Astrocyte of the cerebellum (primary cell): ENCODE results near the gene PLGRKT.

ENCODE experiments used
- DNase-seq: peaks from one replicate; pipeline ENCODE4 v3.0.0-alpha.2; 2011; ENCODE audit warnings: low read depth
- H3K4me3 ChIP-seq: 2 replicates; pipeline ENCODE4 v1.5.1; 2011; ENCODE audit warnings: mild to moderate bottlenecking, low read depth, low read length, moderate library complexity
- CTCF ChIP-seq: IDR thresholded peaks from 2 replicates; pipeline ENCODE4 v1.5.1; 2012; ENCODE audit warnings: low read length, low read depth, moderate library complexity, mild to moderate bottlenecking; ENCODE audit errors: missing control alignments
- in situ Hi-C: cut with HindIII; loops from 2 replicates; pipeline ENCODE4 v1.10.0; 2017; ENCODE audit warnings: low sequenced_read_pairs

Gene PLGRKT

DNA sequence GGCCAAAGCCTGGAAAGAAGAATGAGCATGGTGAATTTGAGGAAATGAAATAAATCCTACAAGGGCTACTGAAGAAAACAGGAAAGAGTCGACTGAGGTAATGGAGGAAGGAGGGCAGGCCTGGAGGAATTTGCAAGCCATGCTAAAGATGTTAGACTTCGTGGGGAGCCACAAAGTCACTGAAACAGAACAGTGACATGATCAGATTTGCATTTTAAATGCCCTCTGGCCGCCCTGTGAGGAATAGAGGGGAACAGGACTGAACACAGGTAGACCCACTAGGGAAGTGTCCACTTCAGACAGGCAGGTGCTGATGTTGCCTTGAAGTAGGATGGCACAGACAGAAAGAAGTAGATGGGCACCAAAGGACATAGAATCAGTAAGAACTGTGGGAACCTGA is 55.2 kb downstream of the PLGRKT start:
- no peak for TF ChIP-seq CTCF
- DNase-seq = no peak
- H3K4me3 ChIP-seq = no peak overlapping the region
- in situ Hi-C loops = no loop called here

DNA sequence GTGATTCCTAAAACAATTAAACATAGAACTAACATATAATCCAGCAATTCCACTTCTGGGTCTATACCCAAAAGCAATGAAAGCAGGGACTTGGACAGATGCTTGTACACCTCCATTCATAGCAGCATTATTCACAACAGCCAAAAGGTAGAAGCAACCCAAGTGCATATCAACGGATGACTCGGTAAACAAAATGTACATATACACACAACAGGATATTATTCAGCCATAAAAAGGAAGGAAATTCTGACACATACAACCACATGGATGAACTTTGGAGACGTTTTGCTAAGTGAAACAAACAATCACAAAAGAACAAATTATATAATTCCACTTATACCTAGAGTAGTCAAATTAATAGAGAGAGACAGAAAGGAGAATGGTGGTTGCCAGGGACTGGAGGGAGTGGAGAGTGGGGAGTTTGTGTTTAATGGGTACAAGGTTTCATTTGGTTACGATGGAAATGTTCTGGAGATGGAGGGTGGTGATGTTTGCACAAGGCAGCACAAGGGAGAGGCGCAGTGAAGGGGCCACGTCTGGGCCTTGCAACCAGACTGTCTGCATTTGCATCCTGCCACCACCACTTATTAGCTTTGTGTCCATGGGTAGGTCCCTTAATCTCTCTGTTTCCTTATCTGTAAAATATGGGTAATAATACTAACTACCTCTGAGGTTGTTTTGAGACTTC is 61.8 kb downstream of the PLGRKT start:
- in situ Hi-C loops = no loop called here
- DNase-seq = no peak
- H3K4me3 ChIP-seq = no peak overlapping the region
- no peak for TF ChIP-seq CTCF

DNA sequence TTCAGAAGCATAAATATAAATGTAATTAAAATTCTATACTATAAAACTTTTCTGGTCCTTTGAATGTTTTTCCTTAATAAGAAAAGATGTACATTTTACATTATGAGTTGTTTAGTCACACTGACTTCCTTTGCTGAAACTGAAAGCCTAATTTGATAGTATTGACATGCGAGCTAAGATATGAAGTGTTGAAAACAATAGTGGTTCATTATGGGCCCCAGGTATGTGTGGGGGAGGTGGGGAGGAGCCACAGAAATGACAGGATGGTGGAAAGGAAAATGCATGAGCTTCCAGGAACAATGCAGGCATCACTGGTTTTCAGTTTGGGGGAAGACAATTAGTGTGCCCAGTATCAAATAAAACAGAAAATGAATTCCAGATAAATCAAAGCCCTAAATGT is 62.6 kb downstream of the PLGRKT start:
- TF ChIP-seq CTCF = no peak
- in situ Hi-C loops = no loop called here
- no peak for DNase-seq
- H3K4me3 ChIP-seq = no peak overlapping the region

- DNase-seq = no peak
- in situ Hi-C loops = loop anchor here (5.0 kb wide), 1 partner anchor 37 kb away; no protein-coding TSS in a partner anchor
- no peak for TF ChIP-seq CTCF
- no peak overlapping the region for H3K4me3 ChIP-seq
Observed at GRCh38 chr9:5364294-5365024, 73.3 kb downstream of the PLGRKT start.

- in situ Hi-C loops = loop anchor here (5.0 kb wide), 1 partner anchor 34 kb away; no protein-coding TSS in a partner anchor
- H3K4me3 ChIP-seq = no peak overlapping the region
- DNase-seq = no peak
- TF ChIP-seq CTCF = no peak
Observed at GRCh38 chr9:5361326-5362010, 76.3 kb downstream of the PLGRKT start.

DNA sequence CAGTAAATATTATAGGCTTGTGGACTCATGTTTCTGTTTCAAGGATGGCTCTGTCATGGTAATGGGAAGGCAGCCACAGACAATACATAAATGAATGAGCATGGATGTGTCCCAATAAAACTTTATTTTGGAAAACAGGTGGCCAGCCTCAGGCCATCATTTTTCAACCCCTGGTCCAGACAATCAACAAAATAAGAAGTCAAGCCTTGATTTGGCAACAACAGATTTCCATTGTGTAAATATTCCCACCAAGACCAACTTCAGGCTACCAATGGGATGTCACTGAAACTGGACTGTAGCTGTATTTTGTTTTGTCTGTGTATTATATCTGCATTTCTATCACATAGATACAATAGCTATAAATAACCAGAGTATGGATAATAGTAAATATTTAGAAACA is 77.4 kb downstream of the PLGRKT start:
- no peak for DNase-seq
- in situ Hi-C loops = loop anchor here (5.0 kb wide), 1 partner anchor 33 kb away; no protein-coding TSS in a partner anchor
- TF ChIP-seq CTCF = no peak

More for the DNA sequence above, 77.4 kb downstream of the PLGRKT start:
- H3K4me3 ChIP-seq = no peak overlapping the region
